ENCODE data around the gene SHISA7. TPM values are rescaled to one million over a fixed set of nuclear protein-coding genes. Genes with fewer than 3 reads are reported as not detected.
"Not testable (repeated sequence)": the region's sequence is repeated elsewhere in the genome, so short reads cannot be mapped to it uniquely, and the experiment has no call there.

Gene SHISA7
- total RNA-seq, 1 donor from 2014 or later, result not detected

- Mint-ChIP-seq H3K27ac (ENCODE audit: unreplicated experiment) (no peak overlapping the region), H3K9me3 (ENCODE audit: unreplicated experiment) (peaks cover 3% of the 10 kb centered on the region), H3K27me3 (ENCODE audit: unreplicated experiment) (peaks cover 31% of the 10 kb centered on the region)
Measured at GRCh38 chr19:55449469-55449868, 6.4 kb upstream of the SHISA7 start.

GRCh38 chr19:55448175-55448490 lies 5.0 kb upstream of the SHISA7 start:
- not testable (repeated sequence) for DNase-seq (ENCODE audit: low spot score); H3K4me1 Mint-ChIP-seq (ENCODE audit: unreplicated experiment); H3K27ac Mint-ChIP-seq (ENCODE audit: unreplicated experiment); H3K4me3 Mint-ChIP-seq (ENCODE audit: unreplicated experiment); H3K36me3 Mint-ChIP-seq (ENCODE audit: low read depth, unreplicated experiment); H3K9me3 Mint-ChIP-seq (ENCODE audit: unreplicated experiment)
- H3K27me3 Mint-ChIP-seq (ENCODE audit: unreplicated experiment), result peaks cover 32% of the 10 kb centered on the region

More at GRCh38 chr19:55449469-55449868, 6.4 kb upstream of the SHISA7 start:
- DNase-seq (ENCODE audit: low spot score), result no peak
- Mint-ChIP-seq H3K36me3 (ENCODE audit: low read depth, unreplicated experiment) (peaks cover 12% of the 10 kb centered on the region), H3K4me3 (ENCODE audit: unreplicated experiment) (no peak overlapping the region), H3K4me1 (ENCODE audit: unreplicated experiment) (peaks cover 8% of the 10 kb centered on the region)
- TF ChIP-seq, protein P1, sequence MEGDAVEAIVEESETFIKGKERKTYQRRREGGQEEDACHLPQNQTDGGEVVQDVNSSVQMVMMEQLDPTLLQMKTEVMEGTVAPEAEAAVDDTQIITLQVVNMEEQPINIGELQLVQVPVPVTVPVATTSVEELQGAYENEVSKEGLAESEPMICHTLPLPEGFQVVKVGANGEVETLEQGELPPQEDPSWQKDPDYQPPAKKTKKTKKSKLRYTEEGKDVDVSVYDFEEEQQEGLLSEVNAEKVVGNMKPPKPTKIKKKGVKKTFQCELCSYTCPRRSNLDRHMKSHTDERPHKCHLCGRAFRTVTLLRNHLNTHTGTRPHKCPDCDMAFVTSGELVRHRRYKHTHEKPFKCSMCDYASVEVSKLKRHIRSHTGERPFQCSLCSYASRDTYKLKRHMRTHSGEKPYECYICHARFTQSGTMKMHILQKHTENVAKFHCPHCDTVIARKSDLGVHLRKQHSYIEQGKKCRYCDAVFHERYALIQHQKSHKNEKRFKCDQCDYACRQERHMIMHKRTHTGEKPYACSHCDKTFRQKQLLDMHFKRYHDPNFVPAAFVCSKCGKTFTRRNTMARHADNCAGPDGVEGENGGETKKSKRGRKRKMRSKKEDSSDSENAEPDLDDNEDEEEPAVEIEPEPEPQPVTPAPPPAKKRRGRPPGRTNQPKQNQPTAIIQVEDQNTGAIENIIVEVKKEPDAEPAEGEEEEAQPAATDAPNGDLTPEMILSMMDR (IDR thresholded peaks at IDR 0.05; ENCODE audit: unreplicated experiment), result no peak

GRCh38 chr19:55447421-55448174 lies 4.5 kb upstream of the SHISA7 start:
- H3K4me1 Mint-ChIP-seq (ENCODE audit: unreplicated experiment), result peaks cover 4% of the 10 kb centered on the region
- peaks cover 3% of the 10 kb centered on the region for H3K9me3 Mint-ChIP-seq (ENCODE audit: unreplicated experiment)
- no peak overlapping the region for H3K27ac Mint-ChIP-seq (ENCODE audit: unreplicated experiment)
- H3K27me3 Mint-ChIP-seq (ENCODE audit: unreplicated experiment), result peaks cover 34% of the 10 kb centered on the region
- TF ChIP-seq, protein P1 (IDR thresholded peaks at IDR 0.05; ENCODE audit: unreplicated experiment), result no peak
- H3K4me3 Mint-ChIP-seq (ENCODE audit: unreplicated experiment), result no peak overlapping the region
- peaks cover 4% of the 10 kb centered on the region for H3K36me3 Mint-ChIP-seq (ENCODE audit: low read depth, unreplicated experiment)
- no peak for DNase-seq (ENCODE audit: low spot score)

GRCh38 chr19:55446060-55446459 lies 3.0 kb upstream of the SHISA7 start:
- H3K4me1 Mint-ChIP-seq (ENCODE audit: unreplicated experiment), result peaks cover 11% of the 10 kb centered on the region
- peak overlapping the region; percentile 13 for H3K27ac Mint-ChIP-seq (ENCODE audit: unreplicated experiment)
- H3K36me3 Mint-ChIP-seq (ENCODE audit: low read depth, unreplicated experiment), result peaks cover 5% of the 10 kb centered on the region
- DNase-seq (ENCODE audit: low spot score), result no peak
- peaks cover 42% of the 10 kb centered on the region for H3K27me3 Mint-ChIP-seq (ENCODE audit: unreplicated experiment)
- TF ChIP-seq, protein P1 (IDR thresholded peaks at IDR 0.05; ENCODE audit: unreplicated experiment), result no peak
- H3K9me3 Mint-ChIP-seq (ENCODE audit: unreplicated experiment), result peaks cover 3% of the 10 kb centered on the region
- H3K4me3 Mint-ChIP-seq (ENCODE audit: unreplicated experiment), result peak overlapping the region; percentile 86

DNA sequence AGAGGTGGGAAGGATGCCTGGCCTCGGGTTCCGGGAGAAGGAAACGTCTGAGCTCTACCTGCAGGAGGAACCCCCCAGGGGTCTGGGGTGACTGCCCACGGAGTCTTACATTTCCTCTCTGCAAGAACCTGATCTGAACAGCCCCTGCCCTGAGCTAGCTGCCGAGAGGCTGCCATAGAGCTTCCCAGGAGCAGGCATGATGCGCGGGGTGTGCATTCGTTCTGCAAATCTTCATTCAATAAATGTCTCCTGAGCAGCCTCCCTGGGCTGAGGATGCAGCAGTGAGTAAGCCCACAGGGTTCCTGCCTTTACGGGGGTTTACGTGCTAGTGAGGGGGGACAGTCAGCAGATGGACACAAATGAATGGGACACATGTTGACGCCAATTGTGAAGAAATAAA lies 1.5 kb upstream of the SHISA7 start:
- peak overlapping the region; percentile 54 for H3K27ac Mint-ChIP-seq (ENCODE audit: unreplicated experiment)
- H3K4me3 Mint-ChIP-seq (ENCODE audit: unreplicated experiment), result no peak overlapping the region
- H3K27me3 Mint-ChIP-seq (ENCODE audit: unreplicated experiment), result peaks cover 42% of the 10 kb centered on the region
- TF ChIP-seq, protein P1 (IDR thresholded peaks at IDR 0.05; ENCODE audit: unreplicated experiment), result no peak
- DNase-seq (ENCODE audit: low spot score), result no peak
- H3K4me1 Mint-ChIP-seq (ENCODE audit: unreplicated experiment), result peaks cover 15% of the 10 kb centered on the region
- peaks cover 3% of the 10 kb centered on the region for H3K9me3 Mint-ChIP-seq (ENCODE audit: unreplicated experiment)
- peaks cover 12% of the 10 kb centered on the region for H3K36me3 Mint-ChIP-seq (ENCODE audit: low read depth, unreplicated experiment)
